LNCAP (cell line): Measurements from ENCODE around the gene TUBGCP3.

Source experiments
- CTCF ChIP-seq: fragments of 450-650 bp; IDR thresholded peaks from 2 replicates; pipeline ENCODE4 v1.5.1; 2017; ENCODE audit warnings: mild to moderate bottlenecking

The TUBGCP3 gene

GRCh38 chr13:112489199-112489598, 98.8 kb downstream of the TUBGCP3 start:
- no peak for TF ChIP-seq CTCF

GRCh38 chr13:112487127-112487517, 100.8 kb downstream of the TUBGCP3 start:
- TF ChIP-seq CTCF: no peak

- TF ChIP-seq CTCF: no peak
Observed at GRCh38 chr13:112486386-112487126, 101.4 kb downstream of the TUBGCP3 start.

GRCh38 chr13:112483299-112483698, 104.7 kb downstream of the TUBGCP3 start:
- TF ChIP-seq CTCF: no peak

GRCh38 chr13:112481458-112481857, 106.5 kb downstream of the TUBGCP3 start:
- TF ChIP-seq CTCF: no peak

- TF ChIP-seq CTCF: no peak
Observed at GRCh38 chr13:112479389-112479788, 108.6 kb downstream of the TUBGCP3 start.

- no peak for TF ChIP-seq CTCF
Observed at GRCh38 chr13:112477070-112477619, 110.8 kb downstream of the TUBGCP3 start.
